ENCODE data around the gene REC8.
A peak's percentile ranks its signal among the peaks of the same experiment; 100 is the strongest.

Gene REC8

GRCh38 chr14:24171422-24172260 is at the start of gene REC8:
REC8 (plus strand) TSS chr14:24172080; CDS start chr14:24172553, 473 bp downstream.
- peak; percentile 67 to 73 for DNase-seq

DNA sequence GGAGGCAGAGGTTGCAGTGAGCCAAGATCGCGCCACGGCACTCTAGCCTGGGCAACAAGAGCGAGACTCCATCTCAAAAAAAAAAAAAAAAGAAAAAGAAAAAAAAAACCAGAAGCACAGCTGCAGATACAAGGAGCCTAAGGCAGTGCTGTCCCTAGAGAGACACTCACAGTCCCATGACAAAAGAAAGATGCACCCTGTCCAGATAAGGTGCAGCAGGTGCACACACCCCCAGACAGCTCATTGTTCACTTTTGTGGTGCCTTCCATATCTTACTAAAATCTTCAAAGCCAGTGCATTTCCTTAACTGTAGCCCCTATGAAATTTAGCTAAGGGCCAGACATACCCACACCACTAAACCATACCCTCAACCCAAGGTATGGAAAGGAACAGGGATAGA is 49.5 kb upstream of the REC8 start:
- DNase-seq: no peak

- no peak for DNase-seq
These were observed 49.0 kb upstream of the REC8 start for GRCh38 chr14:24122898-24123297.

GRCh38 chr14:24123424-24124417 is 48.2 kb upstream of the REC8 start:
- DNase-seq: no peak

DNA sequence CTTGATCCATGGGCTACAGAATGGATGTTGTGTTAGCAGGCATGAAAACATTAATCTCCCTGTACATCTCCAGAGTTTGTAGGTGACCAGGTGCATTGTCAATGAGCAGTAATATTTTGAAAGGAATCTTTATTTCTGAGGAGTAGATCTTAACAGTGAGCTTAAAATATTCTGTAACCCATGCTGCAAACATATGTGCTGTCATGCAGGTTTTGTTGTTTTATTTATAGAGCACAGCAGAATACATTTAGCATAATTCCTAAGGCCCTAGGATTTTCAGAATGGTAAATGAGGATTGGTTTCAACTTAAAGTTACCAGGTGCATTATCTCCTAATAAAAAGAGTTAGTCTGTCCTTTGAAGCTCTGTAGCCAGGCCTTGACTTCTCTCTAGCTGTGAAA is 44.9 kb upstream of the REC8 start:
- DNase-seq: no peak

GRCh38 chr14:24127673-24128072 is 44.2 kb upstream of the REC8 start:
- no peak for DNase-seq

- DNase-seq: no peak
These were observed 42.4 kb upstream of the REC8 start for GRCh38 chr14:24129410-24129998.

DNA sequence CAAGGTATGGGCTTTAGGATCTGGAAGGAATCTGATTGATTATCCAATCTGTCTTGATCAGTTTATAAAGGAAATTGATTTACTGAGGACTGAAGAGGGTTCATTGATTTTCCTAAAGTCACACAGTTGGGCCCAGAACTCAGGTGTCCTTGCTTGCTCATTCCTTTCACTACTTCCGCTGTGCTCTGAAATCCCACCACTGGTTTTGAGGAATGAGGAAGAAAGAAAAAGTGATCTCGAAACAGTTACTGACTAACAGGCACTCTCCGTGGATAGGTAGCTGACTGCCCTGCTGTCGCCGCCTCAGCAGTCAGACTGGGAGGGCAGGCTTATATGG is 41.5 kb upstream of the REC8 start, which contains the start of gene FITM1:
Gene FITM1, plus strand, starts transcription at position 280 of the 337 bp plus-strand sequence. CDS start 905 bp downstream, outside the sequence.
- no peak for DNase-seq

DNA sequence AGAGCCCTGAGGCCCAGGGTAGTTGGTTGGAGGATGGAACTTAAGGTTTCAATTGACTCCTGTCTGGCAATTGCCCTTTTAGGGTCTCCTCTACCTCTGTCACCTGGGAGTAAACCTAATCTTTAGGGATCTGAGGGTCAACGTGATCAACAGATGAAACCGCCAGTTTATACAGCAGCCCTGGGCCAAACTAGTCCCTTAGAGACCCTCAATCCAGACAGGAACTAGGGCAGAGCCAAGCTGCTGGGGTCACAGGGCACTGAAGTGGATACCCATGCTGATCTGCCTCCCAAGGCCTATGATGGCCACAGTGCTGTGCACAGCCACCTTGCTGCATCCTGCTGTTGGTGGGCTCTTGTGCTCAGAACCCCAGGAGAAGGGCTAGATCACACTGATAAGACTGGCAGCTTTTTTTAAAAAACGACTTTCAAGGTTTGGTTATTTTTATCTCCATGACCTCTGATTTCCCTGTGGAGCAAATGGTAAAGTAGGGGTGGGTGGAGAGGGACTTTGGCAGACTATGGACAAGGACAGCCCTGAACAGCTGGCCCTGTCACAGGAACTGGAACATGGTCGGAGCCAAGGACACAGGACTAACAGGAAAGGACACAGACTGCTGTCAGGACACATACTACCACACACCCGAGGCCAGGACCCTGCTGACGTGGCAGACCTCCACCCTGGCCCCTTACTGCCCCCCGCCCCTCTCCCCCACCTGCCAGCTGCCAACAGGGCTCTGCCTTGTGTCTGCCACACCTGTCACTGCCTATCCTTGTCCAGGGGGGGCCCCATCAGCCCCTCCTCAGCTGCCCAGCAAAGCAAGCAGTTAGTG is 40.9 kb upstream of the REC8 start:
- DNase-seq: no peak

DNA sequence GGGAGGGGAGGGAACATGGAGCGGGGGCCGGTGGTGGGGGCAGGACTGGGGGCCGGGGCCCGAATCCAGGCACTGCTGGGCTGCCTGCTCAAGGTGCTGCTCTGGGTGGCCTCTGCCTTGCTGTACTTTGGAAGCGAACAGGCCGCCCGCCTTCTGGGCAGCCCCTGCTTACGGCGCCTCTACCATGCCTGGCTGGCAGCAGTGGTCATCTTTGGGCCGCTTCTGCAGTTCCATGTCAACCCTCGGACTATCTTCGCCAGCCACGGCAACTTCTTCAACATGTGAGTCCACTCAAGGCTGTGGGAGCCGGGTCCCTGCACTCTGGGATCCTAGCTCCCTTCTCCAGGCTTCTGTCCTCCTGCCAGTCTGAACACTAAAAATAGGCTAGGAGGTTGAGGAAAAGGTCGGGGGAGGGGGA is 40.3 kb upstream of the REC8 start:
- DNase-seq: no peak

GRCh38 chr14:24132061-24132685 is 39.7 kb upstream of the REC8 start:
- peak in 1 of 2 donors; percentile 27 for DNase-seq

GRCh38 chr14:24132976-24133375 is 38.9 kb upstream of the REC8 start:
- DNase-seq: no peak

DNA sequence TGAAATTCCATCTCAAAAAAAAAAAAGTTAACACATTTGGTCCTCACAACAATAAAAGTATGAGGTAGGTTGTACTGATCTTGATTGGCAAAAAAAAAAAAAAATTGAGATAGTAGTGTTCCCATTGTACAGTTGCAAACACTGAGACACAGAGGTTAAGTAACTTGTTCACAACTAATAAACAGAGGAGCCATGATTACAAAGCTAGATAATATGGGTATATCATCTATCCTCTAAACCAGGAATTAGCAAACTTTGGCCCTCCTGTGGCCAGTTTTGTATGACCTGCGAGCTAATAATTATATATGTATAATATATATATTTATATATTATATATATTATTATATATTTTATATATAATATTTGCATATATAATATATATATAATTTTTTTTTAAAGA is 38.1 kb upstream of the REC8 start:
- DNase-seq: no peak

DNA sequence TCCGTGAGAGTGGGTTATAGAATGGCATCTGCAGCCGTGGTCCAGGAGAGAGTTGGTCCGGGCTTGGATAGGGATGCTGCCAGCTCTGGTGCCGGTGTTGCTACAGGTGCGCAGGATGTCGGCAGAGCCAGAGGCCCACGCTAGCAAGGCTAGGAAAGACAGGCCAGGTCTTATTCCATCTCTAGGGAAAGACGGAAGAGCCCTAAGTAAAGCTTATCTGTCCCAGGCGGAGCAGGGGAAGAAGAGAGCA is 36.4 kb upstream of the REC8 start:
- DNase-seq: no peak

DNA sequence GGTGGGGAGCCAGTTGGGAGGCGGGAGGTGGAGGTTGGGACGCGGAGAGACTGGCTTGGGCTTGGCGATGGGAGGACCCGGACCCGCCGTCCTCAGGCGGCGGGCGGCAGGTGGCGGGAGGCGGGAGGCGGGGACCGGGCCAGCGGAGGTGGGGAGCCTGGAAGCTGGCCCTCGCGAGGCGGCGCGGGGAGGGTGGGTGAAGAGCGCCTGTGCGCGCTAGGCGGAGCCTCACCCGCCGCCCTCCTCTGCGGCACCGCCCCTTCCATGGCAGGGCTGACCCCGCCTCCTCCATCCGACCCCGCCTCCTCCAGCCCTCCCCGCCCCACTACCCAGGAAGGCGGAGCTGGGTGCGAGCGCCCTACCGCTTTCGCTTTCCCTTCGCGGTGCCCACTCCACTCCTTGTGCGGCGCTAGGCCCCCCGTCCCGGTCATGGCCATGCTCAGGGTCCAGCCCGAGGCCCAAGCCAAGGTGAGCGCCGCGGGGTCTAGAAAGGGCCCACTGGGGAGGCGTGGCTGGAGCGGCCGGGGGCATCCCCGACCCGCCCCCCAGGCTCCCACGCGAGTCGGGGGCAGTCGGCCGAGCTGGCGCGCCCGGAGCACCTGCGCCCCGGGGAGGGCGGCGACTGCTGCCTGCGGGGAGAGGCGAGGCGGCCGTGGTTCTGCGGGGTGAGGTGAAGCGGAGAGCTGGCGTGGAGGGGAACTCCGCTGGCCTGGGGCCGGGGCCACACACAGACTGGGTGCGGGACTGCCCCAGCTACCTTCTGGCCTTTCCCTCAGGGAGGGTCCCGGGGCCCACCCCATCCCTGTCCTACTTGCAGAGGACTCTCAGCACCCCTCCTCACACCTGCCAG is 35.8 kb upstream of the REC8 start, which contains the start of gene PSME1:
Gene PSME1, plus strand, starts transcription at position 361 of the 850 bp plus-strand sequence. Its CDS starts 69 bp downstream, at position 430.
- peak; percentile 94 to 95 for DNase-seq

GRCh38 chr14:24136684-24137528 is 35.0 kb upstream of the REC8 start:
- peak in 1 of 2 donors; percentile 34 for DNase-seq

DNA sequence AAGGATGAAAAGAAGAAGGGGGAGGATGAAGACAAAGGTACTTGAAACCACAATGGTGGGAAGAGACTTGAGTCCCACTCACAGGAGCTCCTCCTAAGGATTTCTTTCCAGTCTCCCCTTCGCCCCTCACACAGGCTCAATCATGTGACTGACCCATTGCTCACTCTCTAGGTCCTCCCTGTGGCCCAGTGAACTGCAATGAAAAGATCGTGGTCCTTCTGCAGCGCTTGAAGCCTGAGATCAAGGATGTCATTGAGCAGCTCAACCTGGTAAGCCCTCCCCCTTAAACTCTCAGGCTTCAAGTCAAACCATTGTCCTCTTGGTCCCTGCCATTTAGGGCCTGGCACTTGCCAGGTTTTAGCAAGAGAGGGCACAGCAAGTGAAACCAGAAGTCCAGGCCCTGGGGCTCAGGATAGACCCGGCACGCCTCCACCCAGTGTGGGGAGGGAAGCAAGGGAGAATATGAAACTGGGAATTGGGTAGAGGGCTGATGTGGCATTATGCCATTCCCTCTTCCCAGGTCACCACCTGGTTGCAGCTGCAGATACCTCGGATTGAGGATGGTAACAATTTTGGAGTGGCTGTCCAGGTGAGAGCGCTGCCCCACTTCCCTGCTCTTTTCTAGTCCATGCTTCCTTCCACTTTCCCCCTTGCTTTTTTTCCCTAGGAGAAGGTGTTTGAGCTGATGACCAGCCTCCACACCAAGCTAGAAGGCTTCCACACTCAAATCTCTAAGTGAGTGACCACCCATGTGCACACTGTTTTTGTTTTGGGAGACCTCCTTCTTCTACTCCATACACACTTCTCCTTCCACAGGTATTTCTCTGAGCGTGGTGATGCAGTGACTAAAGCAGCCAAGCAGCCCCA is 34.1 kb upstream of the REC8 start:
- no peak for DNase-seq

DNA sequence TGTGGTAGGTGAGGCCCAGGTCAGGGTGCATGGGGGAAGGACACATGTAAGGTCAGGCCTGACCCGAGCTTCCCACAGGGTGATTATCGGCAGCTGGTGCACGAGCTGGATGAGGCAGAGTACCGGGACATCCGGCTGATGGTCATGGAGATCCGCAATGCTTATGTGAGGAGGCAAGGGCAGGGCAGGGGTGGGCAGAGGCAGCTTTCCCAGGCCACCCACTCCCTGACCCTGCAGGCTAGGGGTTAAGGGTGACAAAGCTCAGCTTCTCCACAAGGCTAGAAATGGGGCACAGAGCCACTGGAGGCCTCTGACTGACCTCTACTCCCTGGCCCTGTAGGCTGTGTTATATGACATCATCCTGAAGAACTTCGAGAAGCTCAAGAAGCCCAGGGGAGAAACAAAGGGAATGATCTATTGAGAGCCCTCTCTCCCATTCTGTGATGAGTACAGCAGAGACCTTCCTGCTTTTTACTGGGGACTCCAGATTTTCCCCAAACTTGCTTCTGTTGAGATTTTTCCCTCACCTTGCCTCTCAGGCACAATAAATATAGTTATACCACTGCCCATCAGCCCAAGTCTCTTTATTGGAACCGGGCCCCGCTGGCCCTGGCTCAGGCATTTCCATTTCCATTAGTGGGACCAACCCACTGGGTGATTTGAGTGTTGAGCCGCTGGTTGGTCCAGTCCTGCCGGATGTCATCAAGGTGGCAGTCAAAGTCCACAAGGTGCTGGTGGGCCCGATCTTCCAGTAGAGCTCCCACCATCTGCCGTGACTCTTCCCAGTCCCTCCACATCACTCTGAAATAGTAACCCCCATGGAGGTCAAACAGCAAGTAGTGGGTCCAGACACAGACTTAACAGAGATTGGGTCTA is 33.2 kb upstream of the REC8 start:
- DNase-seq: no peak

All from stimulated activated CD4-positive, alpha-beta T cell treated with anti-CD3 and anti-CD28 coated beads, Interleukin-2, amount 100 ng/mL, for 24 hours (primary cell).